ENCODE measurements around the gene TMEM190. TPM values are rescaled to one million over a fixed set of nuclear protein-coding genes. Genes with fewer than 3 reads are reported as not detected.

TMEM190 gene
- total and polyA plus RNA-seq, 2 of the 8 experiments (the other 6 are each of a cell fraction or from before 2014, with no cell fraction given) = 1.6 TPM; not detected in 1

- TF ChIP-seq SAP30 (IDR thresholded peaks at IDR 0.05; ENCODE audit: insufficient read depth, insufficient replicate concordance, low read length) (no peak), EZH2 (IDR thresholded peaks at IDR 0.05; ENCODE audit: low read depth, low read length, severe bottlenecking) (no peak), PHF8 (conservative IDR thresholded peaks at IDR 0.05; ENCODE audit: low read depth, low read length) (0 out of 2 replicates have a peak, but pooled peaks have one; percentile 14), CHD2 (IDR thresholded peaks at IDR 0.05; ENCODE audit: low read length) (no peak), CBX5 (IDR thresholded peaks at IDR 0.05; ENCODE audit: low read depth, low read length) (no peak)
- no peak overlapping the region; a peak in 1 of 7 replicates for H3K9ac ChIP-seq (replicated peaks in 1 of 4; ENCODE audit: extremely low read depth in 1 of 4, low read depth in 3 of 4, low read length in 3 of 4)
- peaks cover 0 to 3% (median 0%) of the 10 kb centered on the region in 4 experiments; a peak in 1 of 7 replicates for H3K27me3 ChIP-seq (replicated peaks in 1 of 4; ENCODE audit: control insufficient read depth in 3 of 4, extremely low read depth in 1 of 4, insufficient read depth in 3 of 4, low read length in 3 of 4)
- H2BK5ac ChIP-seq (ENCODE audit: low read depth, low read length) = peak overlapping the region; percentile 88
- FAIRE-seq (no peak), DNase-seq (ENCODE audit: low read depth in 1 of 2, low spot score in 2 of 2) (peak in 1 of 2 experiments; percentile 79)
- H2AFZ ChIP-seq (ENCODE audit: low read length) = no peak overlapping the region
- 2% methylated on average over 8 of the region's 15 CpGs; no CpG with 5 or more reads in 1 of the 2 experiments for WGBS, 2 experiments (ENCODE audit: extremely low coverage in 1 of 2, insufficient coverage in 1 of 2, insufficient read length in 1 of 2, insufficient replicate concordance in 2 of 2, low coverage in 1 of 2, low lambda C conversion rate in 2 of 2, missing lambda C conversion rate in 1 of 2)
- H3K9me3 ChIP-seq (ENCODE audit: insufficient read depth in 2 of 2, low read depth in 1 of 2, low read length in 1 of 2) = no peaks in the 10 kb centered on the region
- H3K23ac ChIP-seq (ENCODE audit: insufficient read length) = no peak overlapping the region
- H3K14ac ChIP-seq (ENCODE audit: insufficient read length) = no peak overlapping the region
- H3K18ac ChIP-seq (ENCODE audit: extremely low read depth, low read length) = peak overlapping the region; percentile 10; the same call in 1 of the 2 replicates
- H2BK20ac ChIP-seq (ENCODE audit: low read length) = 0 out of 2 replicates have a peak overlapping the region, but pooled peaks have one; percentile 66
- H3K79me2 ChIP-seq (ENCODE audit: control insufficient read depth in 1 of 2, insufficient read depth in 2 of 2, low read length in 2 of 2) = peaks cover 0 to 3% of the 10 kb centered on the region in 2 experiments; a peak in 1 of 4 replicates
- POLR2A ChIA-PET (ENCODE audit: partially characterized antibody) = interaction anchor here (0.6 to 4.1 kb wide), 16 partner anchors 8 to 209 kb away, joined by 3 to 30 read pairs (median 3); partner anchors contain the start of genes GARIN5B, TMEM238 and UBE2S
- peaks cover 20% of the 10 kb centered on the region; the same call in 1 of the 2 replicates for H3K23me2 ChIP-seq (ENCODE audit: low read depth, low read length)
- H4K91ac ChIP-seq (replicated peaks; ENCODE audit: insufficient read length, low read length) = peak overlapping the region; percentile 72
- no peak overlapping the region for H4K8ac ChIP-seq (ENCODE audit: extremely low read depth, insufficient read depth, low read length)
- peaks cover 0 to 31% (median 15%) of the 10 kb centered on the region in 4 experiments; a peak in 4 of 8 replicates for H3K36me3 ChIP-seq (ENCODE audit: control insufficient read depth in 2 of 4, insufficient read depth in 4 of 4, low read length in 3 of 4)
- peak overlapping the region; percentile 83; the same call in 1 of the 2 replicates for H2AK5ac ChIP-seq (ENCODE audit: low read depth, low read length)
- H4K5ac ChIP-seq (ENCODE audit: insufficient read length, low read depth, low read length) = no peak overlapping the region
- H2BK120ac ChIP-seq (replicated peaks; ENCODE audit: low read depth, low read length) = no peak overlapping the region
- H3K27ac ChIP-seq (ENCODE audit: low read depth, low read length) = no peak overlapping the region
- H2BK12ac ChIP-seq (ENCODE audit: low read depth, low read length) = peak overlapping the region; percentile 32; the same call in 1 of the 2 replicates
- CTCF ChIA-PET (ENCODE audit: partially characterized antibody) = interaction anchor here (0.6 to 1.3 kb wide), 4 partner anchors 9 to 86 kb away, joined by 3 to 6 read pairs (median 4); no protein-coding TSS in a partner anchor
- H4K20me1 ChIP-seq (replicated peaks in 1 of 2; ENCODE audit: control insufficient read depth in 1 of 2, insufficient read depth in 2 of 2, low read length in 2 of 2) = peaks cover 0 to 6% of the 10 kb centered on the region in 2 experiments
- H3K4me1 ChIP-seq (replicated peaks in 1 of 4; ENCODE audit: control insufficient read depth in 3 of 4, insufficient read depth in 4 of 4, low read length in 3 of 4) = peaks cover 0 to 23% (median 10%) of the 10 kb centered on the region in 4 experiments; a peak in 6 of 7 replicates
- peak overlapping the region; percentile 79 to 94 for H3K4me2 ChIP-seq (ENCODE audit: insufficient read depth in 1 of 2, low read depth in 2 of 2, low read length in 2 of 2)
- peaks cover 5% of the 10 kb centered on the region; the same call in 1 of the 2 replicates for H3K79me1 ChIP-seq (ENCODE audit: low read depth, low read length)
- peak overlapping the region; percentile 97 for H3K4ac ChIP-seq (replicated peaks; ENCODE audit: insufficient read length, low read depth, low read length)
- no peak overlapping the region for H3K56ac ChIP-seq (replicated peaks; ENCODE audit: insufficient read length, low read depth, low read length)
- peak overlapping the region; percentile 92; the same call in 1 of the 2 replicates for H2BK15ac ChIP-seq (ENCODE audit: low read length)
- peak overlapping the region; percentile 69 to 85 (median 84) for H3K4me3 ChIP-seq (ENCODE audit: extremely low read depth in 1 of 4, insufficient read depth in 2 of 4, low read depth in 3 of 4, low read length in 4 of 4)
Measured at GRCh38 chr19:55341171-55341588, 35.4 kb upstream of the TMEM190 start.
